HepG2 (cell line): ENCODE results near the gene FNDC10. TPM values are rescaled to one million over a fixed set of nuclear protein-coding genes. Genes with fewer than 3 reads are reported as not detected.
A peak's percentile ranks its signal among the peaks of the same experiment; 100 is the strongest.

ENCODE experiments used
- CHD2 ChIP-seq: IDR thresholded peaks from 2 replicates; pipeline ENCODE4 v1.6.1; 2011; ENCODE audit warnings: low read depth, low read length, improper control_type of control experiment
- GPN1 ChIP-seq: sonication (generic); formaldehyde crosslinking; IDR thresholded peaks from 2 replicates; pipeline ENCODE4 v1.5.1; 2020; ENCODE audit warnings: missing genetic modification reagents, borderline replicate concordance
- GTF2F1 ChIP-seq: fragments of 150-350 bp; IDR thresholded peaks from 2 replicates; pipeline ENCODE4 v1.6.1; 2014; ENCODE audit warnings: low read length
- HOXA3 ChIP-seq: sonication (generic); formaldehyde crosslinking; IDR thresholded peaks from 2 replicates; pipeline ENCODE4 v1.5.0; 2020; ENCODE audit warnings: missing genetic modification reagents
- KLF13 ChIP-seq: sonication (generic); formaldehyde crosslinking; IDR thresholded peaks from 2 replicates; pipeline ENCODE4 v1.4.0; 2020; ENCODE audit warnings: mild to moderate bottlenecking, missing genetic modification reagents
- MAFF ChIP-seq: IDR thresholded peaks from 2 replicates; pipeline ENCODE4 v1.6.1; 2011; ENCODE audit warnings: low read depth, low read length, improper control_type of control experiment
- MED8 ChIP-seq: sonication (generic); formaldehyde crosslinking; IDR thresholded peaks from 2 replicates; pipeline ENCODE4 v1.8.1; 2023; ENCODE audit warnings: mild to moderate bottlenecking, missing genetic modification reagents; ENCODE audit not compliant: insufficient replicate concordance
- MEF2D ChIP-seq: sonication (generic); formaldehyde crosslinking; IDR thresholded peaks from 2 replicates; pipeline ENCODE4 v1.5.1; 2020; ENCODE audit warnings: mild to moderate bottlenecking, missing genetic modification reagents
- MIER3 ChIP-seq: IDR thresholded peaks from 2 replicates; pipeline ENCODE4 v1.6.1; 2016; ENCODE audit warnings: missing compliant biosample characterization, borderline replicate concordance
- NFYC ChIP-seq: IDR thresholded peaks from 2 replicates; pipeline ENCODE4 v1.6.1; 2016; ENCODE audit warnings: missing genetic modification reagents, missing compliant biosample characterization
- NONO ChIP-seq, 2 experiments: fragments of 450-650 bp in 1 of 2; sonication (generic) in 1 of 2; formaldehyde crosslinking in 1 of 2; IDR thresholded peaks in 1 of 2; conservative IDR thresholded peaks in 1 of 2; 2 replicates each; pipeline versions ENCODE4 v1.6.1 to v1.8.0; 2017 to 2022; ENCODE audit warnings: mild to moderate bottlenecking in 1 of 2, missing genetic modification reagents in 1 of 2, moderate library complexity in 1 of 2
- PPARG ChIP-seq: conservative IDR thresholded peaks from 2 replicates; pipeline ENCODE4 v1.6.1; 2016; ENCODE audit warnings: missing biosample characterization, missing genetic modification reagents
- RCOR2 ChIP-seq: IDR thresholded peaks from 2 replicates; pipeline ENCODE4 v1.6.1; 2016; ENCODE audit warnings: missing biosample characterization, missing genetic modification reagents
- RFXAP ChIP-seq: sonication (generic); formaldehyde crosslinking; IDR thresholded peaks from 2 replicates; pipeline ENCODE4 v1.4.0; 2020; ENCODE audit warnings: missing genetic modification reagents, borderline replicate concordance
- SCMH1 ChIP-seq: sonication (generic); formaldehyde crosslinking; IDR thresholded peaks from 2 replicates; pipeline ENCODE4 v1.9.0; 2021; ENCODE audit warnings: missing genetic modification reagents, mild to moderate bottlenecking, borderline replicate concordance
- SIN3A ChIP-seq: IDR thresholded peaks from 2 replicates; pipeline ENCODE4 v1.6.1; 2011; ENCODE audit warnings: low read depth, mild to moderate bottlenecking, control low read depth, low read length, borderline replicate concordance
- SMARCC2 ChIP-seq: fragments of 450-650 bp; IDR thresholded peaks from 2 replicates; pipeline ENCODE4 v1.6.1; 2017; ENCODE audit warnings: antibody characterized with exemption, mild to moderate bottlenecking
- ZC3H13 ChIP-seq: sonication (generic); formaldehyde crosslinking; IDR thresholded peaks from 2 replicates; pipeline ENCODE4 v1.8.1; 2023; ENCODE audit warnings: mild to moderate bottlenecking, missing genetic modification reagents, moderate library complexity
- ZEB1 ChIP-seq: IDR thresholded peaks from 2 replicates; pipeline ENCODE4 v1.6.1; 2012; ENCODE audit warnings: mild to moderate bottlenecking, low read depth, inconsistent platforms; ENCODE audit not compliant: insufficient replicate concordance
- ZMAT3 ChIP-seq: sonication (generic); formaldehyde crosslinking; conservative IDR thresholded peaks from 2 replicates; pipeline ENCODE4 v1.7.0; 2021; ENCODE audit warnings: missing genetic modification reagents
- ZNF235 ChIP-seq: sonication (generic); formaldehyde crosslinking; IDR thresholded peaks from 2 replicates; pipeline ENCODE4 v1.8.1; 2023; ENCODE audit warnings: mild to moderate bottlenecking, missing genetic modification reagents, borderline replicate concordance
- ZNF274 ChIP-seq: sonication (generic); formaldehyde crosslinking; IDR thresholded peaks from 2 replicates; pipeline ENCODE4 v1.5.1; 2020; ENCODE audit warnings: mild to moderate bottlenecking, missing genetic modification reagents
- ZNF451 ChIP-seq: sonication (generic); formaldehyde crosslinking; IDR thresholded peaks from 2 replicates; pipeline ENCODE4 v1.5.0; 2020; ENCODE audit warnings: mild to moderate bottlenecking, missing genetic modification reagents
- ZNF546 ChIP-seq: sonication (generic); formaldehyde crosslinking; conservative IDR thresholded peaks from 2 replicates; pipeline ENCODE4 v1.8.1; 2023; ENCODE audit warnings: mild to moderate bottlenecking, missing genetic modification reagents
- ZNF879 ChIP-seq: sonication (generic); formaldehyde crosslinking; IDR thresholded peaks from 2 replicates; pipeline ENCODE4 v1.8.1; 2023; ENCODE audit warnings: missing genetic modification reagents
- ZNF883 ChIP-seq: sonication (generic); formaldehyde crosslinking; IDR thresholded peaks from 2 replicates; pipeline ENCODE4 v1.5.1; 2020; ENCODE audit warnings: mild to moderate bottlenecking, missing genetic modification reagents; ENCODE audit errors: not compliant biosample characterization
- polyA plus RNA-seq, 8 experiments: library from polyadenylated mRNA; depleted of rRNA in 3 of 8; stranded (reverse) in 7 of 8; unstranded in 1 of 8; fragments of >200 nt; fragmentation: Illumina TruSeq in 4 of 8; extraction: Trizol in 4 of 8; gene quantifications; 2 replicates each; pipeline versions ENCODE4 v1.2.1 to v1.2.3, GENCODE V29; 2011 to 2016; ENCODE audit warnings: low read depth in 4 of 8, missing spikeins in 1 of 8, mixed read lengths in 1 of 8; ENCODE audit not compliant: insufficient read depth in 1 of 8
- total RNA-seq, 5 experiments: library from RNA; depleted of rRNA; stranded (reverse); fragments of >200 nt; fragmentation: Illumina TruSeq; extraction: Trizol; gene quantifications; 2 replicates each; pipeline ENCODE4 v1.2.3, GENCODE V29; 2016; ENCODE audit warnings: low read depth in 1 of 5
- TF ChIP-seq, protein P1 (sequence below): sonication (generic); formaldehyde crosslinking; IDR thresholded peaks from 2 replicates; pipeline ENCODE4 v1.4.0; 2020; ENCODE audit warnings: missing genetic modification reagents
- TF ChIP-seq, protein P2 (sequence below): sonication (generic); formaldehyde crosslinking; IDR thresholded peaks from 2 replicates; pipeline ENCODE4 v1.8.1; 2023; ENCODE audit warnings: mild to moderate bottlenecking, missing genetic modification reagents, borderline replicate concordance
- TF ChIP-seq, protein P3 (sequence below): IDR thresholded peaks from 2 replicates; pipeline ENCODE4 v1.6.1; 2016; ENCODE audit warnings: low read depth, borderline replicate concordance

The FNDC10 gene
- total and polyA plus RNA-seq, 2 of the 13 experiments (the other 11 are each of a cell fraction or from before 2014, with no cell fraction given) = 2.2 to 2.5 TPM

DNA sequence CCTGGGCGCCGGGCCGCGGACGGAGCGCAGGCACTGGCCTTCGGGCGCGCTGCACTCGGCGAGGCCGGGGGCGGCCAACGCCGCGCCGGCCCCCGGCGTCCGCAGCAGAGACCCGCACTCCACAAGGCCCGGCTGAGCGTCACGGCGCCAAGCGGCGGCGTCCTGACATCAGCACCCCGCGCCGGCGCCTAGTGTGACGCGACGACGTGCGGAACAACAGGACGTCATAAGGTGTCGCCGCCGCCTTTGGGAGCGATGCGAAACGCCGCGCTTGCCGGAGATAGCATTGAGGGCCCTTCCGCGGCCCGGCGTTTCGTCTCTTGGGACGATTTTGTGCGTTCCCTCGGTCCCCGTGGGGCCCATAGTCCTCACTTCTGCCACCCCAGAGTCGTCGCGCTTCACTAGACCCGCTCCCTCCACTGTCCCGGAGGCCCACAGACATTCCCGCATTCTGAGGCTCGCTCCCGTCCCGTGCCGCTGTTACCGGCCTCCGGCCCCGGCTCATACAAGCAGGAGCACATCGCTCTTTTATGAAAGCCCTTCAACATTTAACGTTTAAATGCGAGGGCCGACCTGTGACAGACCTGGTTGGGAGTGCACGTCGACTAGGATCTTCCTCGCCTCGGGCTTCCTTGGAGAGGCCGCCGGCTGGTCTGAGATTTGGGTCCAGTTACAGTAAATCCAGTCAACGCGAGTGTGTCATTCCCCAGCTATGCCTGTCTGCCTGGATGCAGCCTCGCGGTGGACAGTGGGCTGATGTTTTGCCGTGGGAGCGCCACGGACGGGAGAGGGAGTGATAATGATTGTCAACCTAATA, 25.0 kb downstream of the FNDC10 start, which contains the start of gene SSU72 (continued):
- TF ChIP-seq, protein P1, sequence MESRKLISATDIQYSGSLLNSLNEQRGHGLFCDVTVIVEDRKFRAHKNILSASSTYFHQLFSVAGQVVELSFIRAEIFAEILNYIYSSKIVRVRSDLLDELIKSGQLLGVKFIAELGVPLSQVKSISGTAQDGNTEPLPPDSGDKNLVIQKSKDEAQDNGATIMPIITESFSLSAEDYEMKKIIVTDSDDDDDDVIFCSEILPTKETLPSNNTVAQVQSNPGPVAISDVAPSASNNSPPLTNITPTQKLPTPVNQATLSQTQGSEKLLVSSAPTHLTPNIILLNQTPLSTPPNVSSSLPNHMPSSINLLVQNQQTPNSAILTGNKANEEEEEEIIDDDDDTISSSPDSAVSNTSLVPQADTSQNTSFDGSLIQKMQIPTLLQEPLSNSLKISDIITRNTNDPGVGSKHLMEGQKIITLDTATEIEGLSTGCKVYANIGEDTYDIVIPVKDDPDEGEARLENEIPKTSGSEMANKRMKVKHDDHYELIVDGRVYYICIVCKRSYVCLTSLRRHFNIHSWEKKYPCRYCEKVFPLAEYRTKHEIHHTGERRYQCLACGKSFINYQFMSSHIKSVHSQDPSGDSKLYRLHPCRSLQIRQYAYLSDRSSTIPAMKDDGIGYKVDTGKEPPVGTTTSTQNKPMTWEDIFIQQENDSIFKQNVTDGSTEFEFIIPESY (CRISPR knock-in tag) = peak; percentile 37; the same call in 1 of the 2 replicates
- TF ChIP-seq MAFF (no peak), SMARCC2 (peak; percentile 60; the same call in 1 of the 2 replicates), ZNF274 (peak; percentile 70; the same call in 1 of the 2 replicates), ZEB1 (no peak), ZNF451 (CRISPR knock-in tag) (0 out of 2 replicates have a peak, but pooled peaks have one; percentile 39), ZNF883 (CRISPR knock-in tag) (peak; percentile 68), RFXAP (CRISPR knock-in tag) (0 out of 2 replicates have a peak, but pooled peaks have one; percentile 41), MEF2D (no peak), ZNF879 (CRISPR knock-in tag) (0 out of 2 replicates have a peak, but pooled peaks have one; percentile 26), ZMAT3 (CRISPR knock-in tag) (no peak), RCOR2 (no peak), SIN3A (peak; percentile 69; the same call in 1 of the 2 replicates), ZNF546 (CRISPR knock-in tag) (0 out of 2 replicates have a peak, but pooled peaks have one; percentile 17), SCMH1 (CRISPR knock-in tag) (no peak), ZNF235 (no peak), MED8 (no peak), CHD2 (no peak; the same call in 1 of the 2 replicates), MIER3 (peak; percentile 42; the same call in 1 of the 2 replicates), HOXA3 (peak; percentile 100), PPARG (CRISPR knock-in tag) (peak; percentile 33; the same call in 1 of the 2 replicates), ZC3H13 (CRISPR knock-in tag) (no peak; the same call in 1 of the 2 replicates), KLF13 (CRISPR knock-in tag) (no peak), NFYC (CRISPR knock-in tag) (peak; percentile 37), GPN1 (CRISPR knock-in tag) (no peak), NONO (IDR thresholded peaks at IDR 0.05) (no peak), NONO (CRISPR knock-in tag; conservative IDR thresholded peaks at IDR 0.05) (peak; percentile 62; the same call in 1 of the 2 replicates), GTF2F1 (no peak)
- TF ChIP-seq, protein P2, sequence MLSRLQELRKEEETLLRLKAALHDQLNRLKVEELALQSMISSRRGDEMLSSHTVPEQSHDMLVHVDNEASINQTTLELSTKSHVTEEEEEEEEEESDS (CRISPR knock-in tag) = no peak
- TF ChIP-seq, protein P3, sequence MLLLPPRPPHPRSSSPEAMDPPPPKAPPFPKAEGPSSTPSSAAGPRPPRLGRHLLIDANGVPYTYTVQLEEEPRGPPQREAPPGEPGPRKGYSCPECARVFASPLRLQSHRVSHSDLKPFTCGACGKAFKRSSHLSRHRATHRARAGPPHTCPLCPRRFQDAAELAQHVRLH (CRISPR knock-in tag) = peak; percentile 53; the same call in 1 of the 2 replicates
